ENCODE results near the gene WNT16. TPM values are rescaled to one million over a fixed set of nuclear protein-coding genes. Genes with fewer than 3 reads are reported as not detected.
A peak's percentile ranks its signal among the peaks of the same experiment; 100 is the strongest.

WNT16 gene
- total and polyA plus RNA-seq, 8 donors, result 0.08 TPM; not detected in 7

- TF ChIP-seq CTCF (IDR thresholded peaks at IDR 0.05), result no peak
- no peak overlapping the region for H3K4me3 ChIP-seq
- no peak overlapping the region for H3K27ac ChIP-seq
- no peak for DNase-seq
- no peak for ATAC-seq
- no peaks in the 10 kb centered on the region for H3K27me3 ChIP-seq
- peaks cover 4 to 26% of the 10 kb centered on the region in 2 donors for H3K4me1 ChIP-seq
- intact Hi-C loops (cut with DNase I), result no loop called here
- no peaks in the 10 kb centered on the region for H3K9me3 ChIP-seq
- peaks cover 0 to 4% of the 10 kb centered on the region in 2 donors for H3K36me3 ChIP-seq
These were observed 53.7 kb downstream of the WNT16 start for GRCh38 chr7:121382473-121382872.

GRCh38 chr7:121383235-121383910 lies 54.6 kb downstream of the WNT16 start:
- DNase-seq, result no peak
- ATAC-seq, result no peak
- Histone ChIP-seq H3K27me3 (no peaks in the 10 kb centered on the region), H3K9me3 (no peaks in the 10 kb centered on the region), H3K4me1 (peaks cover 4 to 26% of the 10 kb centered on the region in 2 donors), H3K27ac (no peak overlapping the region), H3K36me3 (no peaks in the 10 kb centered on the region), H3K4me3 (no peak overlapping the region)
- no peak for TF ChIP-seq CTCF (IDR thresholded peaks at IDR 0.05)
- intact Hi-C loops (cut with DNase I), result no loop called here

- TF ChIP-seq CTCF (IDR thresholded peaks at IDR 0.05), result no peak
- Histone ChIP-seq H3K9me3 (no peaks in the 10 kb centered on the region), H3K4me3 (no peak overlapping the region), H3K27ac (no peak overlapping the region), H3K27me3 (no peaks in the 10 kb centered on the region), H3K4me1 (peaks cover 4 to 26% of the 10 kb centered on the region in 2 donors), H3K36me3 (no peaks in the 10 kb centered on the region)
- intact Hi-C loops (cut with DNase I), result no loop called here
- ATAC-seq (no peak), DNase-seq (no peak)
These were observed 55.5 kb downstream of the WNT16 start for GRCh38 chr7:121384265-121384664.

- intact Hi-C loops (cut with DNase I), result no loop called here
- DNase-seq, result no peak
- TF ChIP-seq CTCF (IDR thresholded peaks at IDR 0.05), result no peak
These were observed 56.4 kb downstream of the WNT16 start for GRCh38 chr7:121385056-121385799.

GRCh38 chr7:121385800-121386179 lies 57.0 kb downstream of the WNT16 start:
- Histone ChIP-seq H3K9me3 (no peaks in the 10 kb centered on the region), H3K27me3 (no peaks in the 10 kb centered on the region), H3K27ac (no peak overlapping the region), H3K4me1 (peaks cover 4 to 26% of the 10 kb centered on the region in 2 donors), H3K36me3 (no peaks in the 10 kb centered on the region), H3K4me3 (no peak overlapping the region)
- TF ChIP-seq CTCF (IDR thresholded peaks at IDR 0.05), result no peak
- intact Hi-C loops (cut with DNase I), result no loop called here
- peak; percentile 76 for ATAC-seq
- peak in 1 of 4 donors; percentile 32 for DNase-seq

More at GRCh38 chr7:121385056-121385799, 56.4 kb downstream of the WNT16 start:
- Histone ChIP-seq H3K36me3 (no peaks in the 10 kb centered on the region), H3K4me3 (no peak overlapping the region), H3K9me3 (no peaks in the 10 kb centered on the region), H3K27me3 (no peaks in the 10 kb centered on the region), H3K27ac (no peak overlapping the region), H3K4me1 (peaks cover 4 to 26% of the 10 kb centered on the region in 2 donors)
- no peak for ATAC-seq

All from left lung (tissue), 10 donors.